Smooth muscle cell (in vitro differentiated cells): ENCODE results near the gene CA11. TPM values are rescaled to one million over a fixed set of nuclear protein-coding genes. Genes with fewer than 3 reads are reported as not detected.

Source experiments
- DNase-seq: peaks from one replicate; lab custom pipeline; 2025; ENCODE audit not compliant: unreplicated experiment; lab: John Stamatoyannopoulos, UW
- H2AFZ ChIP-seq: fragments of 200-600 bp; sonication (generic); 2 replicates; pipeline ENCODE4 v1.6.0; 2016; ENCODE audit warnings: antibody characterized with exemption, low read depth, mild to moderate bottlenecking
- H3F3A ChIP-seq: fragments of 200-600 bp; sonication (generic); 2 replicates; pipeline ENCODE4 v1.6.0; 2017; ENCODE audit warnings: antibody characterized with exemption, low read depth
- H3K27ac ChIP-seq: fragments of 200-600 bp; sonication (generic); 2 replicates; pipeline ENCODE4 v1.5.1; 2016; ENCODE audit warnings: low read depth, mild to moderate bottlenecking
- H3K27me3 ChIP-seq: fragments of 200-600 bp; sonication (generic); 2 replicates; pipeline ENCODE4 v1.6.1; 2016; ENCODE audit warnings: low read depth, mild to moderate bottlenecking
- H3K36me3 ChIP-seq: fragments of 200-600 bp; sonication (generic); 2 replicates; pipeline ENCODE4 v1.5.1; 2016; ENCODE audit warnings: low read depth
- H3K4me1 ChIP-seq: fragments of 200-600 bp; sonication (generic); 2 replicates; pipeline ENCODE4 v1.5.1; 2016; ENCODE audit warnings: low read depth
- H3K4me2 ChIP-seq: fragments of 200-600 bp; sonication (generic); 2 replicates; pipeline ENCODE4 v1.6.0; 2016; ENCODE audit warnings: mild to moderate bottlenecking
- H3K4me3 ChIP-seq: fragments of 200-600 bp; sonication (generic); 2 replicates; pipeline ENCODE4 v1.5.1; 2016; ENCODE audit warnings: mild to moderate bottlenecking
- H3K79me2 ChIP-seq: fragments of 200-600 bp; sonication (generic); 2 replicates; pipeline ENCODE4 v1.6.0; 2016; ENCODE audit warnings: low read depth, mild to moderate bottlenecking
- H3K9ac ChIP-seq: fragments of 200-600 bp; sonication (generic); 2 replicates; pipeline ENCODE4 v1.6.0; 2016; ENCODE audit warnings: low read depth
- H3K9me3 ChIP-seq: fragments of 200-600 bp; sonication (generic); replicated peaks from 2 replicates; pipeline ENCODE4 v1.5.1; 2016; ENCODE audit warnings: low read depth
- H4K20me1 ChIP-seq: fragments of 200-600 bp; sonication (generic); 2 replicates; pipeline ENCODE4 v1.6.0; 2016; ENCODE audit warnings: low read depth
- CTCF ChIP-seq: fragments of 200-600 bp; sonication (generic); IDR thresholded peaks from 2 replicates; pipeline ENCODE4 v1.5.1; 2017; ENCODE audit warnings: borderline replicate concordance, mild to moderate bottlenecking, antibody characterized with exemption; ENCODE audit not compliant: insufficient read depth, poor library complexity, severe bottlenecking
- WGBS: methylation state at CpG from one replicate; pipeline ENCODE4 v1.1.7; 2016; ENCODE audit warnings: low lambda C conversion rate; 5-methylcytosine and 5-hydroxymethylcytosine counted together
- polyA plus RNA-seq: library from polyadenylated mRNA; unstranded; fragments of >200 nt; fragmentation: Nextera tagmentation; extraction: Ambion mirVana; gene quantifications from 2 replicates; pipeline ENCODE4 v1.2.1, GENCODE V29; 2016
- total RNA-seq: library from RNA; depleted of rRNA; stranded (reverse); fragments of >200 nt; gene quantifications from 2 replicates; pipeline ENCODE4 v1.2.3, GENCODE V29; 2014

Gene CA11
- total and polyA plus RNA-seq, 2 experiments from 2014 or later = 0.09 to 6.9 TPM

GRCh38 chr19:48591021-48591420 lies 55.0 kb downstream of the CA11 start:
- no peaks in the 10 kb centered on the region for H3F3A ChIP-seq
- WGBS = 75% methylated on average over 5 of the region's 5 CpGs
- H3K4me3 ChIP-seq = no peak overlapping the region
- no peaks in the 10 kb centered on the region for H3K27me3 ChIP-seq
- H2AFZ ChIP-seq = no peak overlapping the region
- no peaks in the 10 kb centered on the region for H3K9me3 ChIP-seq
- H3K4me2 ChIP-seq = no peak overlapping the region
- no peak overlapping the region for H3K27ac ChIP-seq
- no peaks in the 10 kb centered on the region for H3K4me1 ChIP-seq
- no peaks in the 10 kb centered on the region for H3K79me2 ChIP-seq
- no peak for TF ChIP-seq CTCF
- H4K20me1 ChIP-seq = no peaks in the 10 kb centered on the region
- H3K9ac ChIP-seq = no peak overlapping the region
- no peak for DNase-seq
- no peaks in the 10 kb centered on the region for H3K36me3 ChIP-seq

- WGBS = 5% methylated on average over 33 of the region's 36 CpGs
- H3K9me3 ChIP-seq = no peaks in the 10 kb centered on the region
- no peak overlapping the region for H2AFZ ChIP-seq
- H3K4me3 ChIP-seq = peak overlapping the region; percentile 43
- H3K27ac ChIP-seq = no peak overlapping the region
- H3K9ac ChIP-seq = no peak overlapping the region
- peak overlapping the region; percentile 61 for H3K4me2 ChIP-seq
- no peaks in the 10 kb centered on the region for H4K20me1 ChIP-seq
- peak; percentile 98 for TF ChIP-seq CTCF
- peak; percentile 66 for DNase-seq
- H3K27me3 ChIP-seq = no peaks in the 10 kb centered on the region
- no peaks in the 10 kb centered on the region for H3K79me2 ChIP-seq
- H3F3A ChIP-seq = no peaks in the 10 kb centered on the region
- H3K36me3 ChIP-seq = no peaks in the 10 kb centered on the region
- no peaks in the 10 kb centered on the region for H3K4me1 ChIP-seq
Measured at GRCh38 chr19:48588670-48589401, 57.2 kb downstream of the CA11 start.

Other genes with a start within 250 kb of the CA11 start
- 11.7 and 22.1 TPM in 2 replicates for gene GRWD1, start 200.2 kb downstream of the CA11 start, total RNA-seq
- gene GRWD1, start 200.2 kb downstream of the CA11 start, polyA plus RNA-seq = 23.6 and 25.7 TPM in 2 replicates
- 1.2 and 1.8 TPM in 2 replicates for gene KCNJ14, start 190.6 kb downstream of the CA11 start, total RNA-seq
- 1.7 and 2.0 TPM in 2 replicates for gene KCNJ14, start 190.6 kb downstream of the CA11 start, polyA plus RNA-seq
- gene CYTH2, start 176.8 kb downstream of the CA11 start, total RNA-seq = 44.5 and 49.7 TPM in 2 replicates
- gene CYTH2, start 176.8 kb downstream of the CA11 start, polyA plus RNA-seq = 62.1 and 95.0 TPM in 2 replicates
- 1.1 and 3.1 TPM in 2 replicates for gene LMTK3, start 134.4 kb downstream of the CA11 start, total RNA-seq
- 0.66 and 1.8 TPM in 2 replicates for gene LMTK3, start 134.4 kb downstream of the CA11 start, polyA plus RNA-seq
- gene SULT2B1, start 94.0 kb downstream of the CA11 start, total RNA-seq = 1.7 TPM in 1 of 2 replicates, not detected in the other
- 0.13 and 2.3 TPM in 2 replicates for gene SULT2B1, start 94.0 kb downstream of the CA11 start, polyA plus RNA-seq
- gene SPACA4, start 39.4 kb downstream of the CA11 start, total RNA-seq = not detected in 2 replicates
- 0.43 TPM in 1 of 2 replicates, not detected in the other for gene SPACA4, start 39.4 kb downstream of the CA11 start, polyA plus RNA-seq
- gene FAM83E, start 31.1 kb downstream of the CA11 start, total RNA-seq = 0.49 and 0.72 TPM in 2 replicates
- gene FAM83E, start 31.1 kb downstream of the CA11 start, polyA plus RNA-seq = 0.49 and 2.0 TPM in 2 replicates
- 1,279 and 1,519 TPM in 2 replicates for gene RPL18, start 27.0 kb downstream of the CA11 start, total RNA-seq
- gene RPL18, start 27.0 kb downstream of the CA11 start, polyA plus RNA-seq = 666 and 762 TPM in 2 replicates
- gene SPHK2, start 26.7 kb downstream of the CA11 start, total RNA-seq = 4.0 and 8.2 TPM in 2 replicates
- 9.3 and 13.8 TPM in 2 replicates for gene SPHK2, start 26.7 kb downstream of the CA11 start, polyA plus RNA-seq
- gene DBP, start 8.8 kb downstream of the CA11 start, total RNA-seq = 3.5 and 4.5 TPM in 2 replicates
- 6.9 and 11.3 TPM in 2 replicates for gene DBP, start 8.8 kb downstream of the CA11 start, polyA plus RNA-seq
- not detected in 2 replicates for gene NTN5, start 26.8 kb upstream of the CA11 start, total RNA-seq
- 0.22 TPM in 1 of 2 replicates, not detected in the other for gene NTN5, start 26.8 kb upstream of the CA11 start, polyA plus RNA-seq
- 0.27 and 1.1 TPM in 2 replicates for gene FUT2, start 49.8 kb upstream of the CA11 start, total RNA-seq
- 0.18 and 0.54 TPM in 2 replicates for gene FUT2, start 49.8 kb upstream of the CA11 start, polyA plus RNA-seq
- gene MAMSTR, start 73.5 kb upstream of the CA11 start, total RNA-seq = 0.22 and 0.58 TPM in 2 replicates
- 3.2 and 3.9 TPM in 2 replicates for gene MAMSTR, start 73.5 kb upstream of the CA11 start, polyA plus RNA-seq
- 0.27 and 0.81 TPM in 2 replicates for gene RASIP1, start 94.4 kb upstream of the CA11 start, total RNA-seq
- gene RASIP1, start 94.4 kb upstream of the CA11 start, polyA plus RNA-seq = 2.7 and 3.5 TPM in 2 replicates
- gene IZUMO1, start 100.7 kb upstream of the CA11 start, total RNA-seq = 0.45 TPM in 1 of 2 replicates, not detected in the other
- not detected in 2 replicates for gene IZUMO1, start 100.7 kb upstream of the CA11 start, polyA plus RNA-seq
- gene FUT1, start 106.5 kb upstream of the CA11 start, total RNA-seq = 0.58 TPM in 2 replicates
- gene FUT1, start 106.5 kb upstream of the CA11 start, polyA plus RNA-seq = 0.51 and 1.8 TPM in 2 replicates
- gene FGF21, start 109.3 kb upstream of the CA11 start, total RNA-seq = not detected in 2 replicates
- gene FGF21, start 109.3 kb upstream of the CA11 start, polyA plus RNA-seq = not detected in 2 replicates
- 11.8 and 24.9 TPM in 2 replicates for gene BCAT2, start 164.8 kb upstream of the CA11 start, total RNA-seq
- 30.9 and 45.4 TPM in 2 replicates for gene BCAT2, start 164.8 kb upstream of the CA11 start, polyA plus RNA-seq
- 14.8 and 19.3 TPM in 2 replicates for gene HSD17B14, start 190.3 kb upstream of the CA11 start, total RNA-seq
- gene HSD17B14, start 190.3 kb upstream of the CA11 start, polyA plus RNA-seq = 16.4 and 16.9 TPM in 2 replicates
- gene PLEKHA4, start 222.4 kb upstream of the CA11 start, total RNA-seq = 2.6 and 4.4 TPM in 2 replicates
- gene PLEKHA4, start 222.4 kb upstream of the CA11 start, polyA plus RNA-seq = 32.6 and 39.2 TPM in 2 replicates
- 88.5 and 99.3 TPM in 2 replicates for gene PPP1R15A, start 226.2 kb upstream of the CA11 start, total RNA-seq
- gene PPP1R15A, start 226.2 kb upstream of the CA11 start, polyA plus RNA-seq = 339 and 357 TPM in 2 replicates